Activated CD4-positive, CD25-positive, alpha-beta regulatory T cell (primary cell): ENCODE measurements around the gene LY6G5C.

Experiments used
- DNase-seq, 4 experiments: peaks; one replicate each; lab custom pipeline; 2025; lab: John Stamatoyannopoulos, UW

Gene LY6G5C

DNA sequence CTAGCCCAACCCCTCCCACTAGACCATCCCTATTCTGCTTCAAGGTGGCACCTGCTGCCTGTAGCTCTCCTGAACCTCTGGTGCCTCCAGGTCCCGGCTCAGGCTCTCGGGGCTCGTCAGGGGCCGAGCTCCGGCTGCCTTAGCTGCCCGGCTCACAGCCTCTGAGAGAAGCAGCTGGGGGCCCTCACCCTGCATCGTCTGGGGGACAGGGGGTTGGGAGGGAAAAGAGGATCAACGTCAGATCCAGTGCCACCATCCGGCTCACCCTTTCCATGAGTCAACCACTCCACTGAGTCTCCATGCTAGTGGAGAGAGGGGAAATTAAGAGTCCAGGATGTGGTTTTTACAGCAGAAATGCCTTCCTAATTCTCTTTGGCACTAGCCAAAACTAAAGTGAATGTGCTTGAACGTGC lies 41.4 kb downstream of the LY6G5C start:
- no peak for DNase-seq

DNA sequence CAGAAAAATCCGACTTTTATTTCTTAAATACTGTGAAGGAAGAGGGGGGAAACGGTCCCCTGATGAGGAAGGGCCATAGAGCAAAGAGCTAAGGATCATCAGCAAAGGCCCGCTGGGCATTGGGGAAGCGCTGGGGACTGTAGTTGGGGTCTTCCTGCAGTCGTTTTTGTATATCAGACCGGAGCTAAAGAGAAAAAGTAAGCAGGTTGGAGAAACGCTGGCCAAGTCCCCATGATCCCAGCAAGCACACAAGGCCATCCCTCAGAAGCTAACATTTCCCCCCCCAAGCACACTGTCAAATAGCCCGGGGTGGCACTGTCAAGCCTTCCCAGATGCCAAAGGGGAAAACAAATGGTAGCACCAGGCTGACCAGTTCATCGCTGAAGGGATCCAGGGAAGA lies 41.8 kb downstream of the LY6G5C start:
- no peak for DNase-seq

DNA sequence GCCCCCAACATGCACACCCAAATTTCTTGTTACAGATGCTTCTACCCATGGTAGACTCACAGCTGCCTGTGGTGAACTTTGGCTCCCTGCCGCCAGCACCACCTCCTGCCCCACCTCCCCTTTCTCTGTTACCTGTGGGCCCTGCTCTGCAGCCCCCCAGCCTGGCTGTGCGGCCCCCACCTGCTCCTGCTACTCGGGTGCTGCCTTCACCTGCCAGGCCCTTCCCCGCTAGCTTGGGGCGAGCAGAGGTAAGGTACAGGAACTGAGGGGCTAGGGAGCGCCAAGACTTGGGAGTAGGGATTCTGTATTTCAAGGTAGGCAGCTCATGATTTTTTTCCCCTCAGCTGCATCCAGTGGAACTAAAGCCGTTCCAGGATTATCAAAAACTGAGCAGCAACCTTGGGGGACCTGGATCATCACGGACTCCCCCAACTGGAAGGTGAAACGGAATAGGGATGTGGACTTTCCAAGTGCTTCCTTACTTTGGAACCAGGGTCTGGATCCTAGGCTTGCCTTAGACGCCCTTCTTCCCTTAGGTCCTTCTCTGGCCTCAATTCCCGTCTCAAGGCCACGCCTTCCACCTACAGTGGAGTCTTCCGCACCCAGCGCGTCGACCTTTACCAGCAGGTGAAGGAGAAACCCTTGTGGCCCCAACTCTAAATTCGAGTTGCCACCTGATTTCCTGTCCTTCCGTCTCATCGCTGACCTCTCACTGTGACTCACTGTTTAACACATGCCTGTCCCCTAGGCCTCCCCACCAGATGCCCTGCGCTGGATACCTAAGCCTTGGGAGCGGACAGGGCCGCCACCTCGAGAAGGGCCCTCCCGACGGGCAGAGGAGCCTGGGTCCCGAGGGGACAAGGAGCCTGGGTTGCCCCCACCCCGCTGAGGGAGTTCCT lies 43.9 kb downstream of the LY6G5C start:
- no peak for DNase-seq

DNA sequence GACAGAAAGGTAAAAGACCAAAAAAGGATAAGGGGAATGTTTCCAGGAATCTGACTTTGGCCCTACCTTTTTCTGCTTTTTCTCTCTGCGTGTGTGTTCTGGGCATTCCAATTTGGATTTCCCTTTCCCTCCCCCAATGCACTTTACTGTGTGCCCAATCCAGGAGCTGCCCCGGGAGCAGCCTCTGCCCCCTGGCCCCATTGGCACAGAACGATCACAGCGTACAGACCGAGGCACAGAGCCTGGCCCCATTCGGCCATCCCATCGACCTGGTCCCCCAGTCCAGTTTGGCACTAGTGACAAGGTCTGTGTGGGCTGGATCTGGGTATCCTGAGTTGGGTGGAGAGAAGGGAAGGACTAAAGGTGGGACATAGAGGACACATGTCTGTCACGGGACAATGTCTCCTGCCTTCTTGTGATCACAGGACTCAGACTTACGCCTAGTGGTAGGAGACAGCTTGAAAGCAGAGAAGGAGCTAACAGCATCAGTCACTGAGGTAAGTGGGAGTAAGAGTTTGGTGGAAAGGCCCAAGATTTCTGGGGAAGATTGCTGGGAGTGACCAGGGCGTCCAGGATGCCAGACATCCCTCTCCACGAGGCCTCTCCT lies 45.8 kb downstream of the LY6G5C start:
- DNase-seq = no peak

DNA sequence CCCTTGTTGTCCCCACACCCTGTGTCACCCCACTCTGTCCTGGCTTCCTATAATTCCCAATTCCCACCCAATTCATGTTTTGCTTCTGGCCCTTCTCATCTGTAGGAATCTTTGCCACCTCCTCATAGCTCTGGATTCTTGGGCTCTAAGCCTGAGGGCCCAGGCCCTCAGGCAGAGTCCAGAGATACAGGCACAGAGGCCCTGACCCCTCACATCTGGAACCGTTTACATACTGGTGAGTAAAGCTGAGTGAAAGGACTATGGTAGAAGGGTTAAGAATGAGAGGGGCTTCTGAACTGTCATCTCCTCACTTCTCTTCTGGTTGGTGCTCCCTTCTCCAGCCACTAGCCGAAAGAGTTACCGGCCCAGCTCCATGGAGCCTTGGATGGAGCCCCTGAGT lies 46.7 kb downstream of the LY6G5C start:
- no peak for DNase-seq

DNA sequence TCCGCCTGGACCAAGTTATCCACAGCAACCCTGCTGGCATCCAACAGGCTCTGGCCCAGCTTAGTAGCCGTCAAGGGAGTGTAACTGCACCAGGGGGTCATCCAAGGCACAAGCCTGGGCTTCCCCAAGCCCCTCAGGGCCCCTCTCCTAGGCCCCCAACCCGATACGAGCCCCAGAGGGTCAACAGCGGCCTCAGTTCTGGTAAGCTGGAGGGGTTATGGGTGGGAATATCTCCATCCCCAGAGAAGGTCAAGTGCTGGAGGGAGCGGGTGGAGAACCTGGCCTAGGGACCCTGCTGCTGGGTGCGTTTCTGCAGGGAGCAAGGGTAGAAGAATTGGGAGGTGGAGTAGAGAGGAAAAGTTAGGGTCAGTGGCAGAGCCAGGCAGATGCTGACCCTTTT lies 47.4 kb downstream of the LY6G5C start:
- DNase-seq = no peak

DNA sequence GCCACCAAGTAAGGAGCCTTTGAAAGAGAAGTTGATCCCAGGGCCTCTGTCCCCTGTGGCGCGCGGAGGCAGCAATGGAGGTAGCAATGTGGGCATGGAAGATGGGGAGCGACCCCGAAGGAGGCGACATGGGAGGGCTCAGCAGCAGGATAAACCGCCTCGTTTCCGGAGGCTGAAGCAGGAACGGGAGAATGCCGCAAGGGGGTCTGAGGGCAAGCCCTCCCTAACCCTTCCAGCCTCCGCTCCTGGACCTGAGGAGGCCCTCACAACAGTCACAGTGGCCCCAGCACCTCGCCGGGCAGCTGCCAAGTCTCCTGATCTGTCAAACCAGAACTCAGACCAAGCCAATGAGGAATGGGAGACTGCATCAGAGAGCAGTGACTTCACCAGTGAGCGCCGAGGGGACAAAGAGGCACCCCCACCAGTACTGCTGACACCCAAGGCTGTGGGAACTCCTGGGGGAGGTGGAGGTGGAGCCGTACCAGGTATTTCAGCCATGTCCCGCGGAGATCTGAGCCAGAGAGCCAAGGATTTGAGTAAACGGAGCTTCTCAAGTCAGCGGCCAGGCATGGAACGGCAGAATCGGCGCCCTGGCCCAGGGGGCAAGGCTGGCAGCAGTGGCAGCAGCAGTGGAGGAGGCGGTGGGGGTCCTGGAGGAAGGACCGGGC lies 48.5 kb downstream of the LY6G5C start:
- no peak for DNase-seq

DNA sequence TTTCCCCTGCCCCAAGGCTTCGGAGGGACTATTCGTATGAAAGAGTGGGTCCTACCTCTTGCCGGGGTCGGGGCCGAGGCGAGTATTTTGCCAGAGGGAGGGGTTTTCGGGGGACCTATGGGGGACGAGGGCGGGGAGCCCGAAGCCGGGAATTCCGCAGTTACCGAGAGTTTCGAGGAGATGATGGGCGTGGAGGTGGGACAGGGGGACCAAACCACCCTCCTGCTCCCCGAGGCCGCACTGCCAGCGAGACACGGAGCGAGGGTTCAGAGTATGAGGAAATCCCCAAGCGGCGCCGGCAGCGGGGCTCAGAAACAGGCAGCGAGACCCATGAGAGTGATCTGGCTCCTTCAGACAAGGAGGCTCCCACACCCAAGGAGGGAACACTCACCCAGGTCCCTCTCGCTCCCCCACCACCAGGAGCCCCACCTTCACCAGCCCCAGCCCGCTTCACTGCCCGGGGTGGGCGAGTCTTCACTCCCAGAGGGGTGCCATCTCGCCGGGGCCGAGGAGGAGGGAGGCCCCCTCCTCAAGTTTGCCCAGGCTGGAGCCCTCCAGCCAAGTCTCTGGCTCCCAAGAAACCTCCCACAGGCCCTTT lies 49.1 kb downstream of the LY6G5C start:
- no peak for DNase-seq

DNA sequence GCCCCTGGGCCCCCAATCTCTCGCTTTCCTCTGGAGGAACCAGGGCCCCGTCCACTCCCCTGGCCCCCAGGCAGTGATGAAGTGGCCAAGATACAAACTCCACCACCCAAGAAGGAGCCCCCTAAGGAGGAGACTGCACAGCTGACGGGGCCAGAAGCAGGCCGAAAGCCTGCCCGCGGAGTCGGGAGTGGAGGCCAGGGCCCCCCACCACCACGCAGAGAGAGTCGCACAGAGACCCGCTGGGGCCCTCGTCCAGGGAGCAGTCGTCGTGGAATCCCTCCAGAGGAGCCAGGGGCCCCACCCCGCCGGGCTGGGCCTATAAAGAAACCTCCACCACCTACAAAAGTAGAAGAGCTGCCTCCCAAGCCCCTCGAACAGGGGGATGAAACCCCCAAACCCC lies 49.7 kb downstream of the LY6G5C start:
- no peak for DNase-seq

DNA sequence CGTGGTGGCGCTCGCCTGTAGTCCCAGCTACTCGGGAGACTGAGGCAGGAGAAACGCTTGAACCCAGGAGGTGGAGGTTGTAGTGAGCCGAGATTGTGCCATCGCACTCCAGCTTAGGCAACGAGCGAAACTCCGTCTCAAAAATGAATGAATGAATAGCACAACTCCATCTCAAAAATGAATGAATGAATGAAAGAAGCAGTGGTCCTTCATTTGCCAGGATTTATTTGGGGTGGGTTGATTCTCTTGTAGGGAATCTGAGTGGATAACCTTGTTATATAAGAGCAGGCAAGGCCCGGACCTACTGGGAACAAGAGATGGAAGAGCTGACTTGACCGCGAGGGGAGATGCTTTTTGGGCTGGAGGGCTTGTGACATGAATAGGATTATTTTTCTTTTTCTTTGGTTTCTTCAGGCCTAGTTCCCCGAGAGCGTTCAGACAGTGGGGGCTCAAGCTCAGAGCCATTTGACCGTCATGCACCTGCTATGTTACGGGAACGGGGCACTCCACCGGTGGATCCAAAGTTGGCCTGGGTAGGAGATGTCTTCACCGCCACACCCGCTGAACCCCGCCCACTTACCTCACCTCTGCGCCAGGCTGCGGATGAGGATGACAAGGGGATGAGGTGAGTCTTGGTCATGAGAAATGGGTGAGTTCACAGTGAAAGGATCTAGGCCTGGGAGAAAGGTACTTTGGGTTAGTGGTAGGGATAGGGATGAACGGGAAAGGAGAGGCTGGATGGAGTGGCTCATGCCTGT lies 50.5 kb downstream of the LY6G5C start:
- no peak for DNase-seq

DNA sequence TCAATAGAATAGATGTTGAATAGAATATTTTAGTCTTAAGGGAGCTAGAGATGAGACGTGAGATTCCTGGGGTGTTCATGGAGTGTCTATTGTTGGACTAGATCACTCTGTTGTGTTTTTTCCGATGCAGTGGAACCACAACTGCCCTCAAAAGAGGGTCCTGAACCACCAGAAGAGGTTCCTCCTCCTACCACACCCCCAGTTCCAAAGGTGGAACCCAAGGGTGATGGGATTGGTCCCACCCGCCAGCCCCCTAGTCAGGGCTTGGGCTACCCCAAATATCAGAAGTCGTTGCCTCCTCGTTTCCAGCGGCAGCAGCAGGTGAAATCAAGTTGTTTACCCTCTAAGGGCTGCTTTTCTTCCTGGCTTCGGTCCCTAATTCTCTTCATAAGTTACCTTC lies 51.9 kb downstream of the LY6G5C start:
- no peak for DNase-seq

DNA sequence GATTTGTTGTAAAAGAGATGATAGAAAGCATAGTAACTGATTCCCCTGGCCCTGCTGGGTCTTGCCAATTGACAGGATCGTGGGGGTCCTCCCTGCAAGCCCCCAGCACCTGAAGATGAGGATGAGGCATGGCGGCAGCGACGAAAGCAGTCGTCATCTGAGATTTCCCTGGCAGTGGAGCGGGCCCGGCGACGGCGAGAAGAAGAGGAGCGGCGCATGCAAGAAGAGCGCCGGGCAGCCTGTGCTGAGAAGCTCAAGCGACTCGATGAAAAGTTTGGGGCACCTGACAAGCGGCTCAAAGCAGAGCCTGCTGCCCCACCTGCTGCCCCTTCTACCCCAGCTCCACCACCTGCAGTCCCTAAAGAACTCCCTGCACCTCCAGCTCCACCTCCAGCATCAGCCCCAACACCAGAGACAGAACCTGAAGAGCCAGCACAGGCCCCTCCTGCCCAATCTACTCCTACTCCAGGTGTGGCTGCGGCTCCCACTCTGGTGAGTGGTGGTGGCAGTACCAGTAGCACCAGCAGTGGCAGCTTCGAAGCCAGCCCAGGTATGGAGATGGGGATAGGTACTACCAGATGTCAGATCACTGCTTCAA lies 53.1 kb downstream of the LY6G5C start:
- no peak for DNase-seq

DNA sequence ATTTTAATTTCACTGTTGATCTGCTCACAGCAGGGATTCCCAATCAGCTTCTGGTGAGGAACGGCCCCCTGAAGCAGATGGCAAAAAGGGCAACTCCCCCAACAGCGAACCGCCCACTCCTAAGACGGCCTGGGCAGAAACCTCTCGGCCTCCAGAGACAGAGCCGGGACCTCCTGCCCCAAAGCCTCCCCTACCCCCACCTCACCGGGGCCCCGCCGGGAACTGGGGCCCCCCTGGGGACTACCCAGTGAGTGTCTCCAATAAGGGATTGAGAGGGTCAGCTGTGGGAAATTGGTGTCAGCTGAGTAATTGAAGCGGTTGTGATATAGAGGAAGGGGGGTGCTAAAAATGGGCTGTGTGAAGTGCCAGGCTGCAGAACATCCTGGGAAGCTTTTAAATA lies 53.9 kb downstream of the LY6G5C start:
- DNase-seq = no peak
